ENCODE measurements around the gene PTPN11.

DNA sequence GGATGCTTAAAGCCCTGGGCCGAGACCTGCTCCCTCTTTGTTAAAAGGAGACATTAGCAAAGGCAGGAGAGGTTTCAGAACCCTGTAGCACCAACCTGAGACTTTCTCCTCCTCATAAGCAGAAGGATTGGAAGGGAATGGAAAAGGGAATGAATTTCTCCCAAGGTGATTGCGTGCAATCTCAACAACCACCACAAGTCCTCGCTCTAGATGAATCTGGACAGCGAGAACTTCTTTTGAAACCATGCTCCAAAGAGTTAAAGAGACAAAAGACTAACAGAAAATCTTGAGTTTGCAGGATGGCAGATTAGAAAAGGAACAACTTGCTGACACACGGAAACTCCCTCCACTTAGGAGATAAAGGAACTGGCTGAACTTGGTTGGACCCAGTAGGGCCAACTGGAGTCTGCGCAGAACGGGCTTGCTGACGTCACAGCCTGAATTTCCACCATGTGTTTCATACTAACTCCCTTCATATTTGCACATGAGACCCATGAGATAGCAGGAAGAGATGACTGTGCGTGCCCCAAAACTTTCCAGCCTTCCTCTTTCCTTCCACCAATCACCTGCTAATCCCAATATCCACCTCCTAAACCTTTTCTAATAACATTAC, 137.0 kb downstream of the PTPN11 start:
- TF ChIP-seq, protein P1, sequence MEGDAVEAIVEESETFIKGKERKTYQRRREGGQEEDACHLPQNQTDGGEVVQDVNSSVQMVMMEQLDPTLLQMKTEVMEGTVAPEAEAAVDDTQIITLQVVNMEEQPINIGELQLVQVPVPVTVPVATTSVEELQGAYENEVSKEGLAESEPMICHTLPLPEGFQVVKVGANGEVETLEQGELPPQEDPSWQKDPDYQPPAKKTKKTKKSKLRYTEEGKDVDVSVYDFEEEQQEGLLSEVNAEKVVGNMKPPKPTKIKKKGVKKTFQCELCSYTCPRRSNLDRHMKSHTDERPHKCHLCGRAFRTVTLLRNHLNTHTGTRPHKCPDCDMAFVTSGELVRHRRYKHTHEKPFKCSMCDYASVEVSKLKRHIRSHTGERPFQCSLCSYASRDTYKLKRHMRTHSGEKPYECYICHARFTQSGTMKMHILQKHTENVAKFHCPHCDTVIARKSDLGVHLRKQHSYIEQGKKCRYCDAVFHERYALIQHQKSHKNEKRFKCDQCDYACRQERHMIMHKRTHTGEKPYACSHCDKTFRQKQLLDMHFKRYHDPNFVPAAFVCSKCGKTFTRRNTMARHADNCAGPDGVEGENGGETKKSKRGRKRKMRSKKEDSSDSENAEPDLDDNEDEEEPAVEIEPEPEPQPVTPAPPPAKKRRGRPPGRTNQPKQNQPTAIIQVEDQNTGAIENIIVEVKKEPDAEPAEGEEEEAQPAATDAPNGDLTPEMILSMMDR (IDR thresholded peaks at IDR 0.05; ENCODE audit: low read depth, low read length, poor library complexity, severe bottlenecking), result no peak
- TF ChIP-seq EZH2phosphoT487 (IDR thresholded peaks at IDR 0.05; ENCODE audit: borderline replicate concordance, low read length), result no peak

Measured in DOHH2 (cell line).